ENCODE data around the gene CCDC187. TPM values are rescaled to one million over a fixed set of nuclear protein-coding genes. Genes with fewer than 3 reads are reported as not detected.

Gene CCDC187
- total and polyA plus RNA-seq, 2 of the 4 experiments (the other 2 are of a cell fraction) = not detected

DNA sequence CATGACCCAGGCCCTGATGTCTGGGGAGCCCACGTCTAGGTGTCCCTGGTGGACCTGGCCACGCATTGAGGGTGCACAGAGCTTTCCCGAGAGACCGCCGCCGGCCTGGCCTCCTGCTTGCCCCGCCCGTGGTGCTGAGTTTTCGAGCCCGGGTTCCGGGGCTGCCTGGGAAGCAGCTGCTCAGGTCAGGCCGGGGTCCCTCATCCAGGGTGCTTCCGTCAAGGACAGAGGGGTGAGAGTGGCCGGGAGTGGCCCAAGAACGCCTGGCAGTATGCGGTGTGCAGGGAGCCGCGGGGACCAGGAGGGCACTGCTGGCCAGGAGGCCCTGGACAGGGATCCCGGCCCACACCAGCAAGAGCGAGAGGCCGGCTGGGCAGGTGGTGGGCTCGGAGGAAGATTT, 19.6 kb downstream of the CCDC187 start:
- POLR2A ChIA-PET (ENCODE audit: unreplicated experiment) = no interaction called here
- no peak for ATAC-seq (ENCODE audit: low read depth)
- H4K5ac ChIP-seq (ENCODE audit: low read depth, low read length) = no peak overlapping the region
- H3K4me1 ChIP-seq (ENCODE audit: control insufficient read depth, insufficient read depth, low read length) = no peaks in the 10 kb centered on the region
- no peak overlapping the region for H2BK20ac ChIP-seq (ENCODE audit: low read depth, low read length)
- H3K14ac ChIP-seq (replicated peaks; ENCODE audit: low read depth, low read length) = no peak overlapping the region
- no peak overlapping the region for H2BK5ac ChIP-seq (ENCODE audit: low read depth, low read length, poor library complexity, severe bottlenecking)
- TF ChIP-seq FOS (IDR thresholded peaks at IDR 0.05; ENCODE audit: low read depth, low read length) (no peak), MAZ (IDR thresholded peaks at IDR 0.05; ENCODE audit: borderline replicate concordance, low read depth, low read length) (no peak), RFX5 (IDR thresholded peaks at IDR 0.05; ENCODE audit: low read depth, low read length) (no peak), SMC3 (IDR thresholded peaks at IDR 0.05; ENCODE audit: low read depth, low read length) (no peak), MXI1 (IDR thresholded peaks at IDR 0.05; ENCODE audit: borderline replicate concordance, low read depth, low read length) (no peak), RAD21 (IDR thresholded peaks at IDR 0.05; ENCODE audit: low read length) (no peak), CEBPB (IDR thresholded peaks at IDR 0.05; ENCODE audit: low read depth, low read length) (no peak), RCOR1 (IDR thresholded peaks at IDR 0.05; ENCODE audit: insufficient replicate concordance, low read length) (no peak)
- TF ChIP-seq, protein P1, sequence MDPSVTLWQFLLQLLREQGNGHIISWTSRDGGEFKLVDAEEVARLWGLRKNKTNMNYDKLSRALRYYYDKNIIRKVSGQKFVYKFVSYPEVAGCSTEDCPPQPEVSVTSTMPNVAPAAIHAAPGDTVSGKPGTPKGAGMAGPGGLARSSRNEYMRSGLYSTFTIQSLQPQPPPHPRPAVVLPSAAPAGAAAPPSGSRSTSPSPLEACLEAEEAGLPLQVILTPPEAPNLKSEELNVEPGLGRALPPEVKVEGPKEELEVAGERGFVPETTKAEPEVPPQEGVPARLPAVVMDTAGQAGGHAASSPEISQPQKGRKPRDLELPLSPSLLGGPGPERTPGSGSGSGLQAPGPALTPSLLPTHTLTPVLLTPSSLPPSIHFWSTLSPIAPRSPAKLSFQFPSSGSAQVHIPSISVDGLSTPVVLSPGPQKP (IDR thresholded peaks at IDR 0.05; ENCODE audit: borderline replicate concordance, low read depth, low read length) = no peak
- no peak overlapping the region for H3K23ac ChIP-seq (ENCODE audit: low read depth, low read length)
- no peak overlapping the region for H2AK9ac ChIP-seq (replicated peaks; ENCODE audit: low read depth, low read length, poor library complexity)
- peaks cover 27% of the 10 kb centered on the region for H3K27me3 ChIP-seq (ENCODE audit: control insufficient read depth, insufficient read depth, low read length)
- no peak overlapping the region for H3K18ac ChIP-seq (ENCODE audit: low read depth, low read length)
- no peaks in the 10 kb centered on the region for H3K79me1 ChIP-seq (ENCODE audit: low read depth in 1 of 2, low read length in 2 of 2)
- no peak overlapping the region for H3K4me2 ChIP-seq (ENCODE audit: low read depth, low read length)
- no peak overlapping the region for H2BK120ac ChIP-seq (ENCODE audit: low read depth, low read length)
- 47% methylated on average over 10 of the region's 22 CpGs; no CpG with 5 or more reads in 1 of the 2 experiments for WGBS, 2 experiments (ENCODE audit: extremely low coverage in 2 of 2, insufficient read length in 1 of 2)
- no peak overlapping the region for H4K8ac ChIP-seq (ENCODE audit: low read depth in 2 of 2, low read length in 2 of 2)
- H3K4ac ChIP-seq (ENCODE audit: low read depth, low read length) = no peak overlapping the region
- DNase-seq = no peak
- no peaks in the 10 kb centered on the region for H3K9me1 ChIP-seq (ENCODE audit: insufficient read depth, low read length)
- H3K27ac ChIP-seq (ENCODE audit: insufficient read depth, low read length) = no peak overlapping the region
- dilution Hi-C loops (cut with HindIII; ENCODE audit: low sequenced_read_pairs, unreplicated experiment) (no loop called here), in situ Hi-C loops (cut with MboI; ENCODE audit: low sequenced_read_pairs) (no loop called here), intact Hi-C loops (cut with micrococcal nuclease) (no loop called here)
- H3K4me3 ChIP-seq (ENCODE audit: insufficient read depth, low read depth, low read length) = no peak overlapping the region
- CTCF ChIA-PET = no interaction called here
- no peak overlapping the region for H3K9ac ChIP-seq (ENCODE audit: low read depth, low read length)
- H2BK15ac ChIP-seq (ENCODE audit: low read depth, low read length) = no peak overlapping the region
- H2AK5ac ChIP-seq (ENCODE audit: low read depth, low read length) = no peak overlapping the region
- H2AFZ ChIP-seq (replicated peaks; ENCODE audit: low read length, poor library complexity) = no peak overlapping the region
- peaks cover 3% of the 10 kb centered on the region for H3K9me3 ChIP-seq (ENCODE audit: control insufficient read depth, insufficient read depth, low read length)
- H4K20me1 ChIP-seq (ENCODE audit: insufficient read depth, low read length) = no peaks in the 10 kb centered on the region; the same call in 1 of the 2 replicates
- BruUV-seq (replicated peaks) = no TSS peak
- no peaks in the 10 kb centered on the region for H3K36me3 ChIP-seq (ENCODE audit: control insufficient read depth, insufficient read depth, low read length)
- no peak overlapping the region for H4K91ac ChIP-seq (ENCODE audit: insufficient read depth, low read depth, low read length)
- H3K56ac ChIP-seq (ENCODE audit: extremely low read depth, insufficient read depth, low read length) = no peak overlapping the region
